Dermis microvascular lymphatic vessel endothelial cell (primary cell): Measurements from ENCODE around the gene AMMECR1L. TPM values are rescaled to one million over a fixed set of nuclear protein-coding genes. Genes with fewer than 3 reads are reported as not detected.
"Not testable (repeated sequence)": the region's sequence is repeated elsewhere in the genome, so short reads cannot be mapped to it uniquely, and the experiment has no call there.

Experiments
- DNase-seq, 2 donors: peaks; one replicate each; pipeline versions ENCODE4 v3.0.0 to v3.0.0-alpha.2; 2010; ENCODE audit warnings: low read depth in 2 of 2
- total RNA-seq: library from RNA; depleted of rRNA; stranded (reverse); fragments of >200 nt; gene quantifications from 2 replicates; pipeline ENCODE4 v1.2.1, GENCODE V29; 2014

The AMMECR1L gene
- total RNA-seq = 12.2 and 16.3 TPM in 2 replicates

DNA sequence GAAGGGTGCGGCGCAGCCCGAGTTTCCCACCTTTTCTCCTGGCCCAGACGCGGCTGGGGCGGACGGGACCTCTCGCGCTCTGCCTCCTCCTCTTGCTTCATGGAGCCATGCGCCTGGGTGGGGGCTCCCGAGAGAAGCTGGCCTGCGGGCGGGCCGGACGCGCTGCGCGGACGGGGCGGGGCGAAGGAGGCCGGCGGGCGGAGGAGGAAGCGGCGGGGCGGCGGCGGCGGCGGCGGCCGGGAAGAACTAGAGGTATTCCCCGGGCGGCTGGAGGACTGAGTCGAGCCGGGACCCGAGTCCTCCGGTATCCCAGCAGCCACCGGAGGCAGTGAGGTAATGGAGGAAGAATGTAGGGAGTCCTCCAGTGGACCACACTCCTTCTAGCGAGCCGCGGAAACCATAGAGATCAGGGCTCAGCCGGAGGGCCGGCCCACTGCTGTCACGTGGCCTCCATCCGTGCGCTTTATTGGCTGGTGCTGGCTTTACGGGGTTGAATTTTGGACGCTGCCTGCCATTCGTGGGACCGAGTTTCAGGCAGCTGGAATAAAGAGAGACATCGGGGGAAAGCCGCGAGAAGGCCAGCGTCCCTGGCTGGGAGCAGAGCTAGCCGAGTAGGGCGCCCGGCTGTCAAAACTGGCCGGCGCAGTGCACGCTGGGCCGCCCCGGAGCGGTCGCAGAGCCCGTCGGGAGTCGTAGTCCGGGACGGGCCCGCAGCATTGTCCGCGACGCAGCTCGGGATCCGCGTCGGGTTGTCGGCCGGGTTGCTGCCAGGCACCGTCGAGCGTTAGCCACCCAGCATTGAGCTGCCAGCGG, at the start of gene AMMECR1L:
TSS of gene AMMECR1L (minus strand) at position 177 of the 813 bp plus-strand sequence. CDS start 11,722 bp downstream, outside the sequence.
- peak; percentile 51 to 67 for DNase-seq

DNA sequence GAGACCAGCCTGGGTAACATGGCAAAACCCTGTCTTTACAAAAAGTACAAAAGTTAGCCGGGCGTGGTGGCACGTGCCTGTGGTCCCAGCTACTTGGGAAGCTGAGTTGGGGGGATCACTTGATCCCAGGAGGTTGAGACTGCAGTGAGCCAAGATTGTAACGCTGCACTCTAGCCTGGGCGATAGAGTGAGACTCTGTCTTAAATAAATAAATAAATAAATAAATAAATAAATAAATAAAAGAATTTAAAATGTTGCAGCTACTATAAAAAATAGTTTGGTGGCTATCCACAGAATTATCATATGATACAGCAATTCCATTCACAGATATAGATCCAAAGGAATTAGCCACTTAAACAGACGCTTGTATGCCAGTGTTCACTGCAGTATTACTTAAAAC, 49.6 kb upstream of the AMMECR1L start:
- DNase-seq = no peak

GRCh38 chr2:127932199-127932876, 46.6 kb upstream of the AMMECR1L start:
- DNase-seq = no peak

DNA sequence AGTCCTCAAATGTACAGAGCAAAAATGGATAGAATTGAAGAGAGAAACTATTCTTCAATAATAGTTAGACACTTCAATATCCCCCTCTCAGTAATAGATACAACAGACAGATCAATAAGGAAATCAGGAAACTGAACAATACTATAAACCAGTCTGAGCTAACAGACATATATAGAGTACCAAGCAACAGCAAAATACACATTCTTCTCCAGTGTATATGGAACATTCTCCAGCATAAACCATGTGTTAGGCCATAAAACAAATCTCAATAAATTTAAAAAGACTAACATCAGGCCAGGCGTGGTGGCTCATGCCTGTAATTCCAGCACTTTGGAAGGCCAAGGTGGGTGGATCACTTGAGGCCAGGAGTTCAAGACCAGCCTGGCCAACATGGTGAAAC, 43.7 kb upstream of the AMMECR1L start:
- no peak for DNase-seq

- DNase-seq = no peak
Observed at GRCh38 chr2:127927384-127927783, 41.6 kb upstream of the AMMECR1L start.

GRCh38 chr2:127917916-127918315, 32.2 kb upstream of the AMMECR1L start:
- DNase-seq = no peak

DNA sequence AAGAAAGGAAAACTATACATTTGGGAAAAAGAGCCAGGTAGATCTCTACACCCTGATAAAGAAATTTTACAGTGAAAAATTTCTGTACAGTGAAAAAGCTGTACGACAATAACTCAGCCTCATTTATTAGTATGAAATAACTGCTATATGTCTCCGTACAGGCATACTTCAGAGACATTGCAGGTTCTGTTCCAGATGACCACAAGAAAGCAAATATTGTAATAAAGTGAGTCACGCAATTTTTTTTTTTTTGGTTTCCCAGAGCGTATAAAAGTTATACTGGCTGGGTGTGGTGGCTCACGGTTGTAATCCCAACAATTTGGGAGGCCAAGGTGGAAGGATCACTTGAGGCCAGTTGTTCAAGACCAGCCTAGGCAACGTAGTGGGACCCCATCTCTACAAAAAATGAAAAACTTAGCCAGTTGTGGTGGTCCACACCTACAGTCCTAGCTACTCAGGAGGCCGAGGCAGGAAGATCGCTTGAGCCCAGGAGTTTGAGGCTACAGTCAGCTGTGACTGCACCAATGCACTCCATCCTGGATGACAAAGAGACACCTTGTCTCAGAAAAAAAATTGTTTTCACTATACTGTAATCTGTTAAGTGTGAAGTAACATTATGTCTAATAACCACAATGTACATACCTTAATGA, 28.2 kb upstream of the AMMECR1L start:
- DNase-seq = no peak

GRCh38 chr2:127911737-127912136, 26.0 kb upstream of the AMMECR1L start:
- no peak for DNase-seq

DNA sequence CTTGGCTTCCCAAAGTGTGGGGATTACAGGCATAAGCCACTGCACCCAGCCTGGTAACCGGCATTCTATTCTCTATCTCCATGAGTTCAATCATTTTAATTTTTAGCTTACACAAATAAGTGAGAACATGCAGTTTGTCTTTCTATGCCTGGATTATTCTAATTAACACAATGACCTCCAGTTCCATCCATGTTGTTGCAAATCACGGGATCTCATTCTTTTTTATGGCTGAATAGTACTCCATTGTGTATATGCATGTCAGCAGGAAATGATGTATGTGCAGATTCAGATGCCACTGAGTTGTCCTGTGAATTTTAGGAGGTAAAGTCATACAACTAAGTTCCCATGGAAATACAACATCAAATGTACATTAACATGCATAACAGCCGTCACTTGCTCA, 24.7 kb upstream of the AMMECR1L start:
- no peak for DNase-seq

DNA sequence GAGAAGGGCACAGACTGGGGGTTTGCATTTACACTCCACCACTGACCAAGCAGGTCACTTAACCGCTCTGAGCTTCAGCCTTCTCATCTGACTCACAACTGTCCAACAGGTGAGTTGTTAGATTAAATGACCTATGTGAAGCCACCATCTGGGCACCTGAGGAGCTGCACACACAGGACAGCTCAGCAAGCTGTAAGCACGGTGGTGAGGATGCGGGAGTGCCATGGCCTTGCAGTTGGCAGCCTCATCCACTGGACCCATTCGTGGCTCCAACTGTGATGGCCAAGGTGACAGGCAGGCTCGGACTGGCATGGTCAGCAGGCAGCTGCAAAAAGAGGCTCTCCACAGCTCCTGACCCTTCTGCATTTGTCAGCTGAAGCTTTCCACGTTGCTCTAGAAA, 23.3 kb upstream of the AMMECR1L start:
- DNase-seq = no peak

DNA sequence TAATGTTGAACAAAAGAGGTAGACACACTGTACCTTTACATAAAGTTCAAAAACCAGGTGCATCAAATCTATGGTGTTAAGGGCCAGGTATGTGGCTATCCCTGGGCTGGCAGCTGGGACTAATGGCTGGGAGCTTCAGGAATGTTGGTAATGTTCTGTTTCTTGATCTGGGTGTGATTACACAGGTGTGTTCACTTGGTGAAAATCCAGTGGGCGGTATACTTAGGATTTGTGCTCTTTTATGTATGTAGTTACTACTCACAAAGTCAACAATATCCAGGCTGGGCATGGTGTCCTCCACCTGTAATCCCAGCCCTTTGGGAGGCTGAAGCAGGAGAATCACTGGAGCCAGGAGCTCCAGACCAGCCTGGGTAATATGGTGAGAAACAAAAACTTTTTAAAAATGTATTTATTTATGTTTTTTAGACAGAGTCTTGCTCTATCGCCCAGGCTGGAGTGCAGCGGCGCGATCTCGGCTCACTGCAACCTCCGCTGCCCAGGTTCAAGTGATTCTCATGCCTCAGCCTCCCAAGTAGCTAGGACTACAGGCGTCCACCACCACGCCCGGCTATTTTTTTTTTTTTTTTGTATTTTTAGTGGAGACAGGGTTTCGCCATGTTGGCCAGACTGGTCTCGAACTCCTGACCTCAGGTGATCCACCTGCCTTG, 22.1 kb upstream of the AMMECR1L start:
- not testable (repeated sequence) for DNase-seq

GRCh38 chr2:127906206-127906926, 20.6 kb upstream of the AMMECR1L start:
- no peak for DNase-seq

DNA sequence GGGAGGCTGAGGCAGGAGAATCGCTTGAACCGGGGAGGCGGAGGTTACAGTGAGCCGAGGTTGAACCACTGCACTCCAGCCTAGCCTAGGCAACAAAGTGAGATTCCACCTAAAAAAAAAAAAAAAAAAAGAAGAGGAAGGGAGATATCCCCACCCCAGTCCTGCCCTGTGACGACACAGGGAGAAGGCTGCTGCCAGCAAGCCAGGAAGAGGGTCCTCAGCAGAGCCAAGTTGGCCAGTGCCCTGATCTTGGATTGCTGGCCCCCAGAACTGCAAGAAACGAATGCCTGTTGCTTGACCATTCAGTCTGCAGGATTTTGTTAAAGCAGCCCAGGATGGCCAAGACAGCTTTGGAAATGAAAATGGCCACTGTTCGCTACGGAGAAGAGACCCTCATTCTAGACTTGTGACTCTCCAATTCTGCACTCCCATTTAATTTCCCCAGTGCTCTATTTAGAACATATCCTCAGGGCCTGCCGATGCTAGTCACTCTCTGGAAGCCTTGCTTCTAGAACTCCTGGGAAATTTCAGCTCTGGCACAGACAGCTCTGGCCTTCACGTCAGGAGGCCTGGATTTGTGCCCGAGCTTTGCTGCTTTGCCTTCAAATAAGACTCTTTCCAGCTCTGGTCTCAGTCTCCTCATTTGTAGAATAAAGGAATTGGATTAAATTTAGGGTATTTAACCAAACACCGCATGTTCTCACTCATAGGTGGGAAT, 15.7 kb upstream of the AMMECR1L start:
- no peak for DNase-seq

- no peak for DNase-seq
Observed at GRCh38 chr2:127897531-127898211, 11.9 kb upstream of the AMMECR1L start.

GRCh38 chr2:127893494-127893893, 7.7 kb upstream of the AMMECR1L start:
- no peak for DNase-seq

DNA sequence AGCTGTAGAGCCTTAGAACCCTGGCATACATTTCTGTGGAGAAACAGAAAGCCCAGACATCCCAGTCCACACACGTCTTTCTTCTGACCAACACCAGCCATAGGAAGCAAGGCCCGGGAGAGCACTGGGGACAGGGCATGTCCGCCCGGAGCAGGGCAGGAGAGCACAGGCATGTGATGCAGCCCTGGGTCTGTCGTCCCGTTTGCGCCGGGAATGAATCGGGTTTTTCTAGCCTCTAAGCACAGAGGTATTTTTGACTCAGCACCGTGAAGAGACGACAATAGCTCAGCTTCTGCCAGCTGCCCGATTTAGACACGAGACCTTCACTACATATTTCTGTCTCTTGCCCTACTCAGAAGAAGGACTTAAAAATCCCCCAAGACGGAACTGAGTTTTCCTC, 7.3 kb upstream of the AMMECR1L start:
- DNase-seq = no peak

DNA sequence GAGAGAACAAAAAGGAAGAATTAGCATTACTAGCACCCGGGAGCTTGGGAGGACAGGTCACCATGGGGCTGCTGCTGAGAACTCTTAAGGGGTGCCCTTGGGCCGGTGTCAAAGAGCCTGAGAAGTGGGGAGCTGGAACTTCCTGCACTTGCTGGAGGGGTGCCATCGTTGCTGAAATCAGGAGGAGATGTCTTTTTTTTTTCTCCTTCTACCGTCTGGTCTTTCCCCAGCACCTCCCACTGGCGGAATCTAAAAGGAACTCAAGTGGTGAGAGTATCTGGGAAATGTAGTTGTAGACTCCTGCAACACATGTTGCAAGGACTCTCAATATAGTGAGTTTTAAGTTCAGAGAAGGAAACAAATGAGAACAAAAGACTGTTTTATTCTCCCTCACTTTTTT, 6.1 kb upstream of the AMMECR1L start:
- no peak for DNase-seq

DNA sequence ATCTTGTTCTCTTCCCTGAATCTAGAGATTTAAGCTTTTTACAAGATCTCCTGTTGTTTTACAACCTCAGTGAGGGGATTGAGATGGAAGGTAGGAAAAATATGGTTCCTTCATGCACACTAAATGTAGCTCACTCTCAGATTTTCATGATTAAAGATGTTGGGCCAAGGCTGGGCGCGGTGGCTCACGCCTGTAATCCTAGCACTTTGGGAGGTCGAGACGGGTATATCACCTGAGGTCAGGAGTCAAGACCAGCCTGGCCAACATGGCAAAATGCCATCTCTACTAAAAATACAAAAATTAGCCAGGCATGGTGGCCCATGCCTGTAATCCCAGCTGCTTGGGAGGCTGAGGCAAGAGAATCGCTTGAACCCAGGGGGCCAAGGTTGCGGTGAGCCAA, 5.0 kb upstream of the AMMECR1L start:
- not testable (repeated sequence) for DNase-seq

GRCh38 chr2:127888772-127889171, 3.0 kb upstream of the AMMECR1L start:
- DNase-seq = no peak

- DNase-seq = no peak
Observed at GRCh38 chr2:127887776-127888130, 2.0 kb upstream of the AMMECR1L start.
